Right cardiac atrium (tissue), 5 donors: Measurements from ENCODE around the gene PTPN2. TPM values are rescaled to one million over a fixed set of nuclear protein-coding genes. Genes with fewer than 3 reads are reported as not detected.
"Not testable (repeated sequence)": the region's sequence is repeated elsewhere in the genome, so short reads cannot be mapped to it uniquely, and the experiment has no call there.

Experiments used
- ATAC-seq, 2 donors: fragments of 200-7000 bp; cut with Tn5 transposase; one replicate each; pipeline versions ENCODE4 v1.8.0 to v1.9.1; 2020; ENCODE audit warnings: moderate library complexity in 2 of 2, mild to moderate bottlenecking in 1 of 2
- DNase-seq, 3 donors: peaks; one replicate each; pipeline ENCODE4 v3.0.0-alpha.2; 2020
- H3K27ac ChIP-seq: one replicate; pipeline ENCODE4 v1.5.1; 2013; ENCODE audit warnings: mild to moderate bottlenecking, low read length, control low read depth, moderate library complexity
- H3K27me3 ChIP-seq: one replicate; pipeline ENCODE4 v1.6.1; 2013; ENCODE audit not compliant: control insufficient read depth, insufficient read depth
- H3K4me1 ChIP-seq: one replicate; pipeline ENCODE4 v1.6.1; 2013; ENCODE audit warnings: low read length; ENCODE audit not compliant: control insufficient read depth, insufficient read depth
- H3K4me3 ChIP-seq: one replicate; pipeline ENCODE4 v1.5.1; 2013; ENCODE audit warnings: low read length, control low read depth
- H3K9me3 ChIP-seq: one replicate; pipeline ENCODE4 v1.6.1; 2013; ENCODE audit warnings: low read length; ENCODE audit not compliant: control insufficient read depth
- WGBS: extraction: QIAGEN DNeasy Blood & Tissue Kit; methylation state at CpG from one replicate; pipeline ENCODE4 v1.1.7; 2013; 5-methylcytosine and 5-hydroxymethylcytosine counted together
- intact Hi-C, 4 donors: fragments of 100-400 bp; cut with DNase I; formaldehyde crosslinking; loops; one replicate each; pipeline versions ENCODE4 v1.11.0 to v1.14.0; 2022 to 2023
- polyA plus RNA-seq: library from polyadenylated mRNA; stranded (reverse); fragments of 200-250 nt; gene quantifications from one replicate; pipeline ENCODE4 v1.2.3, GENCODE V29; 2013
- total RNA-seq, 4 donors: library from RNA; stranded (reverse); fragmentation: NEBNext Ultra II Directional; extraction: Animal tissue kit (Norgen Biotek cat#: 25700); gene quantifications; one replicate each; pipeline ENCODE4 v1.2.1, GENCODE V29; 2021
- donor health status: healthy with polysubstance abuse.
- donor health status: DM: no; HTN: yes; CAD: no.
- donor health status: DM: no; HTN: no; CAD: no.
- donor health status: DM: no; HTN: yes; CAD: no; lungs with severe emphysema.
- donor health status: DM: yes; HTN: yes; CAD: no.

PTPN2 gene
- total and polyA plus RNA-seq, 5 donors: 12.3 to 16.5 (median 15.3) TPM

GRCh38 chr18:12786669-12787068 lies 97.4 kb downstream of the PTPN2 start:
- WGBS: 85% methylated on average over 2 of the region's 2 CpGs
- H3K4me3 ChIP-seq: no peak overlapping the region
- H3K9me3 ChIP-seq: no peaks in the 10 kb centered on the region
- ATAC-seq (no peak), DNase-seq (no peak)
- no peaks in the 10 kb centered on the region for H3K4me1 ChIP-seq
- H3K27ac ChIP-seq: no peak overlapping the region
- no peaks in the 10 kb centered on the region for H3K27me3 ChIP-seq
- intact Hi-C loops: no loop called here

DNA sequence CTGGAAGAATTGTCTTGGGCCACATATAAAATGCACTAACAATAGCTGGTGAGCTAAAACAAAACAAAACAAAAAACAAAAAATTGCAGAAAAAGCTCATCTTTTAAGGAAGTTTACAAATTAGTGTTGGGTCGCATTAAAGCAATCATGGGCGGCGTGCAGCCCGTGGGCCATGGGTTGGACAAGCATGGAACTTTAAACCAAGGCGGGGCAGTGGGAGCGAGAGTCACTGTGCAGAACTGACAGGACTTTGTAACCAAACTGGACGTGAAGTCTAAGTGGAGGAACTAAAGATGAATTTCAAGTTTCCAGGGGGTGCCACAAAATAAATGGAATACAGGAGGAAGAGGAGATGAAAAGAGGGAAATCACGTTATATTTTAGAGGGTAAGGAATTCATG lies 100.5 kb downstream of the PTPN2 start:
- H3K9me3 ChIP-seq: no peaks in the 10 kb centered on the region
- 94% methylated on average over 8 of the region's 8 CpGs for WGBS
- no peaks in the 10 kb centered on the region for H3K4me1 ChIP-seq
- intact Hi-C loops: no loop called here
- H3K4me3 ChIP-seq: no peak overlapping the region
- H3K27ac ChIP-seq: no peak overlapping the region
- no peaks in the 10 kb centered on the region for H3K27me3 ChIP-seq
- ATAC-seq (no peak), DNase-seq (no peak)

- no peak overlapping the region for H3K27ac ChIP-seq
- no peaks in the 10 kb centered on the region for H3K9me3 ChIP-seq
- 68% methylated on average over 6 of the region's 6 CpGs for WGBS
- ATAC-seq (no peak), DNase-seq (no peak)
- intact Hi-C loops: no loop called here
- no peaks in the 10 kb centered on the region for H3K27me3 ChIP-seq
- no peak overlapping the region for H3K4me3 ChIP-seq
- no peaks in the 10 kb centered on the region for H3K4me1 ChIP-seq
These were observed 101.5 kb downstream of the PTPN2 start for GRCh38 chr18:12782521-12782920.

GRCh38 chr18:12779456-12779855 lies 104.6 kb downstream of the PTPN2 start:
- ATAC-seq: no peak

GRCh38 chr18:12779043-12779442 lies 105.0 kb downstream of the PTPN2 start:
- 96% methylated on average over 11 of the region's 11 CpGs for WGBS
- H3K27ac ChIP-seq: no peak overlapping the region
- no peak for DNase-seq

More at GRCh38 chr18:12779456-12779855, 104.6 kb downstream of the PTPN2 start:
- no peaks in the 10 kb centered on the region for H3K4me1 ChIP-seq
- whole genome bisulfite sequencing: 92% methylated on average over 21 of the region's 21 CpGs
- H3K27ac ChIP-seq: no peak overlapping the region
- H3K4me3 ChIP-seq: no peak overlapping the region
- no peaks in the 10 kb centered on the region for H3K9me3 ChIP-seq
- DNase-seq: no peak
- intact Hi-C loops: no loop called here
- no peaks in the 10 kb centered on the region for H3K27me3 ChIP-seq

DNA sequence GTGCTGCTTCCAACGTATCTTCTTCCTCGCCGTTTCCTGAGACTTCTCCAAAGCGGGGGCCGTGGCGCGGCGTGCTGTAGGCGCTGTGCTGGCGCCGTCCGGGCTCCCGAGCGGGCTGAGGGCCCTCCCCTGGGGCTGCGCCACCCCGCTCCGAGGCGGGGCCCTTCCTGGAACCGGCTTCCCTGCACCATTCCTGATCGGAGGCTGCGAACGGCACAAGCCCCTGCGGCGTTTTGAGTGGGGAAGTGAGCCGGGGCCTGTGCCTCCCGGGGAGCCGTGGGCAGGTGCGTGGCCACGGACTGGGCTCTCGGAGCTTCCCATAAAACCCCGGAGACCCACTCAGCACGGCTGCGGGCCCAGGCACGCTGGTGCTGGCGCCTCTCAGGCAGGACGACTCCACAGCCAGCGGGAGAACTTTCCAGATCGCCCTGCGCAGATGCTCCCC lies 106.5 kb downstream of the PTPN2 start:
- 79% methylated on average over 39 of the region's 39 CpGs for WGBS
- H3K27ac ChIP-seq: no peak overlapping the region
- H3K4me1 ChIP-seq: no peaks in the 10 kb centered on the region
- ATAC-seq (peak; percentile 60 to 84), DNase-seq (peak in 1 of 3 donors; percentile 41)
- intact Hi-C loops: no loop called here
- no peak overlapping the region for H3K4me3 ChIP-seq
- H3K27me3 ChIP-seq: no peaks in the 10 kb centered on the region
- no peaks in the 10 kb centered on the region for H3K9me3 ChIP-seq

More at GRCh38 chr18:12779043-12779442, 105.0 kb downstream of the PTPN2 start:
- no peak for ATAC-seq
- intact Hi-C loops: no loop called here
- Histone ChIP-seq H3K4me3 (no peak overlapping the region), H3K4me1 (no peaks in the 10 kb centered on the region), H3K9me3 (no peaks in the 10 kb centered on the region), H3K27me3 (no peaks in the 10 kb centered on the region)

DNA sequence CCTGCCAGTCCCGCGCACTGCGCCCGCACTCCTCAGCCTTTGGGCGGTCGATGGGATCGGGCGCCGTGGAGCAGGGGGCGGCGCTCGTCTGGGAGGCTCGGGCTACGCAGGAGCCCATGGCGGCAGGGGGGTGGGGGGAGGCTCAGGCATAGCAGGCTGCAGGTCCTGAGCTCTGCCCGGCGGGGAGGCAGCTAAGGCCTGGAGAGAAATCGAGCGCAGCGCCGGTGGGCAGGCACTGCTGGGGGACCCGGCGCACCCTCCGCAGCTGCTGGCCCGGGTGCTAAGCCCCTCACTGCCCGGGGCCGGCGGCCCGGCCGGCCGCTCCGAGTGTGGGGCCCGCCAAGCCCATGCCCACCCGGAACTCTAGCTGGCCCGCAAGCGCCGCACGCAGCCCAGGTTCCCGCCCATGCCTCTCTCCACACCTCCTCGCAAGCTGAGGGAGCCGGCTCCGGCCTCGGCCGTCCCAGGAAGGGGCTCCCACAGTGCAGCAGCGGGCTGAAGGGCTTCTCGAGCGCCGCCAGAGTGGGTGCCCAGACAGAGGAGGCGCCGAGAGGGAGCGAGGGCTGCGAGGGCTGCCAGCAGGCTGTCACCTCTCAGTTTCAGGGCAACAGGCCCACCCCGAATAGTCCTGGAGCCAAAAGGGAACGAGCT lies 107.1 kb downstream of the PTPN2 start:
- Histone ChIP-seq H3K4me3 (no peak overlapping the region), H3K27me3 (no peaks in the 10 kb centered on the region), H3K4me1 (no peaks in the 10 kb centered on the region), H3K9me3 (no peaks in the 10 kb centered on the region), H3K27ac (no peak overlapping the region)
- ATAC-seq: no peak
- intact Hi-C loops: no loop called here
- peak in 1 of 3 donors; percentile 39 for DNase-seq
- 80% methylated on average over 54 of the region's 54 CpGs for WGBS

- DNase-seq, H3K27me3 ChIP-seq, ATAC-seq, H3K27ac ChIP-seq, H3K4me1 ChIP-seq, intact Hi-C loops, H3K9me3 ChIP-seq, H3K4me3 ChIP-seq: not testable (repeated sequence)
- 94% methylated on average over 7 of the region's 7 CpGs for WGBS
These were observed 107.6 kb downstream of the PTPN2 start for GRCh38 chr18:12776415-12776814.

- Histone ChIP-seq H3K27ac (no peak overlapping the region), H3K27me3 (no peaks in the 10 kb centered on the region), H3K9me3 (no peaks in the 10 kb centered on the region), H3K4me1 (no peaks in the 10 kb centered on the region), H3K4me3 (no peak overlapping the region)
- intact Hi-C loops: no loop called here
- DNase-seq (peak in 1 of 3 donors; percentile 48), ATAC-seq (no peak)
- 77% methylated on average over 9 of the region's 9 CpGs for WGBS
These were observed 109.1 kb downstream of the PTPN2 start for GRCh38 chr18:12774982-12775381.

DNA sequence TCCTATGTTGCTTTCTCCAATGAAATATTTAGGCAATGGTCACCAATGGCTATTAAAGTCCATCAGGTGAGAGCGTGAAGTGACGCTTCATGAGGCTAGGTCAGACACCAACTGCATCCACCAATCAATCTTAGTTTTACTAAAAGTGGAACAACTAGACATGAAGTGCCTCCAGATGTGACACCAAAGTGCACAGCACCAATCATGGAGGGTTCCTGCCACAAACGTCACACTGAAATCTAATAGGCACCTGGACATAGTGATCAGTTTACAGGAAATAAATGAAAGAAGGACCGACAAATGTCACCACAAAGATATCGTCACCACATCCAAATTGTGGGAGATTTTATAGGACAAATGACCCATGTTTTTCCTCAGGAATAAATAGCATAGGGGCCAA lies 110.7 kb downstream of the PTPN2 start:
- intact Hi-C loops: no loop called here
- no peak for DNase-seq
- Histone ChIP-seq H3K4me3 (no peak overlapping the region), H3K27me3 (no peaks in the 10 kb centered on the region), H3K9me3 (no peaks in the 10 kb centered on the region), H3K27ac (no peak overlapping the region), H3K4me1 (no peaks in the 10 kb centered on the region)
- ATAC-seq: no peak
- WGBS: 87% methylated on average over 5 of the region's 5 CpGs

- Histone ChIP-seq H3K4me3 (no peak overlapping the region), H3K9me3 (no peaks in the 10 kb centered on the region), H3K27me3 (no peaks in the 10 kb centered on the region), H3K27ac (no peak overlapping the region), H3K4me1 (no peaks in the 10 kb centered on the region)
- 74% methylated on average over 6 of the region's 6 CpGs for WGBS
- DNase-seq (no peak), ATAC-seq (no peak)
- intact Hi-C loops: no loop called here
These were observed 111.9 kb downstream of the PTPN2 start for GRCh38 chr18:12772111-12772510.
